Activated B cell treated with CpG ODN at 0.5 μM for 24 hours (primary cell): Measurements from ENCODE around the gene ETV6. TPM values are rescaled to one million over a fixed set of nuclear protein-coding genes. Genes with fewer than 3 reads are reported as not detected.

Experiments used
- ATAC-seq: fragments of 200-7000 bp; cut with Tn5 transposase; one replicate; pipeline ENCODE4 v1.10.0; 2021; ENCODE audit warnings: low read depth, mild to moderate bottlenecking, moderate library complexity
- CTCF ChIA-PET: fragments of 350-600 bp; sonication (Branson Sonifier 250); formaldehyde crosslinking; loops from one replicate; lab custom pipeline; 2021; ENCODE audit warnings: antibody characterized with exemption; lab: Charles Lee
- POLR2A ChIA-PET: fragments of 350-600 bp; sonication (Branson Sonifier 250); formaldehyde crosslinking; loops from one replicate; lab custom pipeline; 2021; ENCODE audit warnings: antibody characterized with exemption; lab: Charles Lee
- DNase-seq: peaks from one replicate; pipeline ENCODE4 v3.0.0; 2022
- H3K27ac Mint-ChIP-seq: one replicate; pipeline ENCODE4 v1.8.0; 2020; ENCODE audit warnings: mixed read lengths
- H3K27me3 Mint-ChIP-seq: one replicate; pipeline ENCODE4 v1.8.0; 2021; ENCODE audit warnings: mixed read lengths
- H3K36me3 Mint-ChIP-seq: one replicate; pipeline ENCODE4 v1.8.0; 2021; ENCODE audit warnings: low read depth, mixed read lengths
- H3K4me1 Mint-ChIP-seq: one replicate; pipeline ENCODE4 v1.8.0; 2021; ENCODE audit warnings: mixed read lengths
- H3K4me3 Mint-ChIP-seq: one replicate; pipeline ENCODE4 v1.8.0; 2020; ENCODE audit warnings: mild to moderate bottlenecking, mixed read lengths
- H3K9me3 Mint-ChIP-seq: one replicate; pipeline ENCODE4 v1.8.0; 2020; ENCODE audit warnings: mixed read lengths
- intact Hi-C: fragments of 100-400 bp; cut with micrococcal nuclease; formaldehyde crosslinking; loops from one replicate; pipeline ENCODE4 v1.15.1; 2024
- total RNA-seq: library from RNA; stranded (reverse); gene quantifications from 2 replicates; pipeline ENCODE4 v1.2.3, GENCODE V29; 2022
- TF ChIP-seq, protein P1 (sequence below): fragments of 200-600 bp; IDR thresholded peaks from one replicate; pipeline ENCODE4 v1.8.0; 2022; ENCODE audit warnings: antibody characterized with exemption, mild to moderate bottlenecking

ETV6 gene
- total RNA-seq, 1 donor from 2014 or later = 130 TPM

DNA sequence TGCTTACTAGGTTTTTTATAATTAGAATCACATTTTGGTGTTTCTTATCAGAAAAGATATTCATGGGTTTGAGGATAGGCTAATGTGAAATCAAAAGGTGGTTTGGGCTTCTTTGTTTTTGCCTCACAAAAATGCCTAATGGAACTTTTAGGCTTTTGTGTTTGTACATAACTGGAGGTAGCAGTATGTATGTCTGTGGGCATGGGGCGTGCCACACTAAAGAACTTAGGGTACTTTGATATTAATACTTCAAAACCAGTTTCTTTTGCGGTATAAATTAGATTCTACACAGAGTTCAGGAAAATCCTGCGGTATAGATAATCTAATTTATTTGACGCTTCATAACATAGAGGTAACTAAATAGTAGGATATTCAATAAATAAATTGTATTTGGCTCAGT, 1.9 kb downstream of the ETV6 start:
- peak overlapping the region; percentile 98 for H3K27ac Mint-ChIP-seq
- H3K9me3 Mint-ChIP-seq = no peaks in the 10 kb centered on the region
- peaks cover 52% of the 10 kb centered on the region for H3K4me1 Mint-ChIP-seq
- H3K27me3 Mint-ChIP-seq = no peaks in the 10 kb centered on the region
- intact Hi-C loops = loop anchor here (2.0 kb wide), 1 partner anchor 161 kb away; no protein-coding TSS in a partner anchor
- TF ChIP-seq, protein P1, sequence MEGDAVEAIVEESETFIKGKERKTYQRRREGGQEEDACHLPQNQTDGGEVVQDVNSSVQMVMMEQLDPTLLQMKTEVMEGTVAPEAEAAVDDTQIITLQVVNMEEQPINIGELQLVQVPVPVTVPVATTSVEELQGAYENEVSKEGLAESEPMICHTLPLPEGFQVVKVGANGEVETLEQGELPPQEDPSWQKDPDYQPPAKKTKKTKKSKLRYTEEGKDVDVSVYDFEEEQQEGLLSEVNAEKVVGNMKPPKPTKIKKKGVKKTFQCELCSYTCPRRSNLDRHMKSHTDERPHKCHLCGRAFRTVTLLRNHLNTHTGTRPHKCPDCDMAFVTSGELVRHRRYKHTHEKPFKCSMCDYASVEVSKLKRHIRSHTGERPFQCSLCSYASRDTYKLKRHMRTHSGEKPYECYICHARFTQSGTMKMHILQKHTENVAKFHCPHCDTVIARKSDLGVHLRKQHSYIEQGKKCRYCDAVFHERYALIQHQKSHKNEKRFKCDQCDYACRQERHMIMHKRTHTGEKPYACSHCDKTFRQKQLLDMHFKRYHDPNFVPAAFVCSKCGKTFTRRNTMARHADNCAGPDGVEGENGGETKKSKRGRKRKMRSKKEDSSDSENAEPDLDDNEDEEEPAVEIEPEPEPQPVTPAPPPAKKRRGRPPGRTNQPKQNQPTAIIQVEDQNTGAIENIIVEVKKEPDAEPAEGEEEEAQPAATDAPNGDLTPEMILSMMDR = no peak
- H3K36me3 Mint-ChIP-seq = peaks cover 17% of the 10 kb centered on the region
- DNase-seq (no peak), ATAC-seq (no peak)
- peak overlapping the region; percentile 99 for H3K4me3 Mint-ChIP-seq
- ChIA-PET POLR2A (interaction anchor here (1.0 to 7.7 kb wide), 9 partner anchors 78 to 359 kb away, joined by 3 to 158 read pairs (median 34); no protein-coding TSS in a partner anchor), CTCF (no interaction called here)

DNA sequence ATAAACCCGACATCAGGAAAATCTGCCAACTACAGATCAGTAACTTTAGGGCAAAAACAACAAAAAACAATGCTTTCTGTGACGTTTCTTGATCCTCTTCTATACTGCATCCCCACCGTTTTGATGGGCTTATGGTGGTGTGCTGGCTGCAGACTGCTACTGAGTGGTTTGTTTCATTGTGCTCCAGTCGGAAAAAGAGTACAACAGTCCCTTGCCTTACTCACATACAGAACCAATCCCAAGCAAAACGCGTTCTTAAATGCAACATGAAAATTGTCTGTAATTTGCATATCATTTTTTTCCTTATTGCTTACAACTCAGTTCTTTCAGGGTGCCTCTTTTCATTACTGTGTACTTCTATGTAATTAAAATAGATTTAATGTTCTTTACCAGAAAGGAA, 2.3 kb downstream of the ETV6 start:
- intact Hi-C loops = loop anchor here (2.0 kb wide), 2 partner anchors 15 to 161 kb away; no protein-coding TSS in a partner anchor
- Mint-ChIP-seq H3K27ac (peak overlapping the region; percentile 98), H3K9me3 (no peaks in the 10 kb centered on the region), H3K4me1 (peaks cover 54% of the 10 kb centered on the region), H3K27me3 (no peaks in the 10 kb centered on the region), H3K4me3 (peak overlapping the region; percentile 99), H3K36me3 (peaks cover 21% of the 10 kb centered on the region)
- DNase-seq (no peak), ATAC-seq (no peak)
- ChIA-PET CTCF (interaction anchor here (0.6 kb wide), 1 partner anchor 381 kb away, joined by 3 read pairs; no protein-coding TSS in a partner anchor), POLR2A (interaction anchor here (0.5 to 7.7 kb wide), 2 partner anchors 18 to 78 kb away, joined by 3 to 158 read pairs; no protein-coding TSS in a partner anchor)
- TF ChIP-seq, protein P1 = no peak

DNA sequence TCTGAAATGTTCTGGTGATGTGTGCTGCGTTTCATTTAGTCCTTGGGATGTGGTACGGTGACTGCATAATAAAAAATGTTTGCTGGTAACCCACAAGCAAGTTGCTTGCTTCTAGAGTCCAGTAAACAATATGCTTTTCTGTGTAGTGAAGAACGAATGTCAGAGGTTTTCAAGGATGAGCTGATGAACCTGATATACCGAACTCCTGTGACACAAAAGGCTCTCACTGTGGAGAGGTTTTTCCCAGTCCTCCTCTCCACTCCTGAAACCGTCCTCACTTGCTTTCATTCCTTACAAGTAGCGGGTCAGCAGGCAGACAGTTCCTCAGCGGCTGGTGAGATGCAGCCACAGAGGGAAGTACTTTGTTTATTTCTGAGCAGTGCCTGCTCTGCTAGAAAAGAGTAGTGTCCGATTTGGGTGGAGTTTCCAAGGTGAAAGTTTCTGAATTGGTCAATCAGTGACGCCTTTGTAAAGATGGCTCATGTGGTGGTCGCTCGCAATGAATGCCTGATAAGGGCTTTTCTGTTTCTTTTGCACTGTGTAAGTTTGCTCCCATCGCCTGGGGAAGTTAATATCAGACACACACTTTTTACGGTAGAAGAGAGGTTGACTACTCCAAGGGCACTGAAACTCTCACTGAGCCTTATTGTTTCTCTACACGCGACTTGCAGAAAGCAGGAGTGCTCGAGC, 3.0 kb downstream of the ETV6 start:
- ChIA-PET CTCF (interaction anchor here (0.6 kb wide), 1 partner anchor 381 kb away, joined by 3 read pairs; no protein-coding TSS in a partner anchor), POLR2A (interaction anchor here (0.5 to 7.7 kb wide), 7 partner anchors 17 to 194 kb away, joined by 3 to 158 read pairs (median 3); no protein-coding TSS in a partner anchor)
- Mint-ChIP-seq H3K4me1 (peaks cover 61% of the 10 kb centered on the region), H3K27me3 (no peaks in the 10 kb centered on the region), H3K4me3 (peak overlapping the region; percentile 99), H3K9me3 (no peaks in the 10 kb centered on the region), H3K36me3 (peaks cover 28% of the 10 kb centered on the region), H3K27ac (peak overlapping the region; percentile 98)
- ATAC-seq (no peak), DNase-seq (no peak)
- intact Hi-C loops = loop anchor here (2.0 kb wide), 1 partner anchor 14 kb away; no protein-coding TSS in a partner anchor
- TF ChIP-seq, protein P1 = no peak

DNA sequence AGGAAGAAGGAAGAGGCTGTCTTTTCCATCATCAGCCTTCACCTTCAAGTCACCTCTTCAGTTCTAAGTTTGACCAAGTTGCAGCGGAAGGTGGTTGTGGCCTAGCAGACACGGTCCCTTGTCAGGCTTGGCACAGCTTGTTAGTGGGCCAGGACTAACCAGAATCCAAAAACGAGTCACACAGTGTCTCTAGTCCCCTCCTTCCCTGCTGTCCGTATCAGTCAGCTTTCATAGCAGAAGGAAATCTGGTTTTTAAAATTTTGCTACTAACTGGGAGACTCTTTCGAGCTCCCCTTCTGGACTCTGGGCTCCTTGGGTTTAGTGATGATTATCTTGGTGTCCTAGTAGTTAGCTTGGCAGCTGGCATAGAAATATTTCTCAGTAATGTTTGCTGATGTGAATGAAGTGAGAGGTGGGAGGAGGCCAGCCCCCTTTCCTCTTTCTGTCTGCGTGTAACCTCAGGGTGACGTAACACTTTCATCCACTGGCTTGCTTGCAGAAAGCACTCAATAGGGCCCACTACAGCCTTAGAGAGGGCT, 3.8 kb downstream of the ETV6 start:
- Mint-ChIP-seq H3K4me3 (peak overlapping the region; percentile 99), H3K27me3 (no peaks in the 10 kb centered on the region), H3K4me1 (peaks cover 68% of the 10 kb centered on the region), H3K27ac (peak overlapping the region; percentile 98), H3K36me3 (peaks cover 33% of the 10 kb centered on the region), H3K9me3 (no peaks in the 10 kb centered on the region)
- ATAC-seq = no peak
- no peak for DNase-seq
- TF ChIP-seq, protein P1 = no peak
- ChIA-PET CTCF (interaction anchor here (0.6 to 2.3 kb wide), 2 partner anchors 32 to 380 kb away, joined by 4 to 9 read pairs; no protein-coding TSS in a partner anchor), POLR2A (interaction anchor here (0.7 to 7.7 kb wide), 7 partner anchors 76 to 291 kb away, joined by 3 to 158 read pairs (median 3); no protein-coding TSS in a partner anchor)
- intact Hi-C loops = loop anchor here (2.0 kb wide), 1 partner anchor 14 kb away; no protein-coding TSS in a partner anchor
